HEK293 (cell line): ENCODE measurements around the gene C2orf76.

Source experiments
- CTCF ChIA-PET: fragments of 350-600 bp; formaldehyde crosslinking; extraction: SDS; loops from one replicate; lab custom pipeline; 2021; ENCODE audit warnings: antibody characterized with exemption; lab: Yijun Ruan, JAX
- POLR2A ChIA-PET: fragments of 300-600 bp; formaldehyde crosslinking; extraction: SDS; loops from one replicate; lab custom pipeline; 2020; ENCODE audit warnings: antibody characterized with exemption, inconsistent platforms; lab: Yijun Ruan, JAX
- H3K27ac ChIP-seq: fragments of 200-500 bp; sonication (Bioruptor generic); 2 replicates; pipeline ENCODE4 v1.5.1; 2014; ENCODE audit warnings: low read depth, low read length, control low read depth, inconsistent platforms; ENCODE audit errors: extremely low read depth
- H3K36me3 ChIP-seq, 2 experiments: fragments of 200-500 bp in 1 of 2; sonication (Bioruptor generic) in 1 of 2; 1 replicate in 1 of 2; 2 replicates in 1 of 2; pipeline ENCODE4 v1.5.1; 2014 to 2017; ENCODE audit warnings: inconsistent platforms in 2 of 2, low read length in 2 of 2; ENCODE audit not compliant: control insufficient read depth in 2 of 2, insufficient read depth in 1 of 2
- H3K4me1 ChIP-seq: fragments of 200-500 bp; sonication (Bioruptor generic); 2 replicates; pipeline ENCODE4 v1.5.1; 2014; ENCODE audit warnings: mild to moderate bottlenecking, low read length, inconsistent platforms; ENCODE audit not compliant: control insufficient read depth, insufficient read depth
- H3K4me3 ChIP-seq: 2 replicates; pipeline ENCODE4 v1.5.1; 2011; ENCODE audit warnings: low read depth, mild to moderate bottlenecking, control low read depth, low read length, moderate library complexity
- H3K9me3 ChIP-seq: fragments of 200-500 bp; sonication (Bioruptor generic); 2 replicates; pipeline ENCODE4 v1.5.1; 2014; ENCODE audit warnings: low read depth, low read length, inconsistent platforms; ENCODE audit not compliant: control insufficient read depth, insufficient read depth
- FEZF1 ChIP-seq: fragments of 450-650 bp; formaldehyde crosslinking; IDR thresholded peaks from 2 replicates; pipeline ENCODE4 v1.5.1; 2016; ENCODE audit warnings: missing biosample characterization, missing genetic modification characterization
- GFI1B ChIP-seq: fragments of 450-650 bp; formaldehyde crosslinking; IDR thresholded peaks from 2 replicates; pipeline ENCODE4 v1.5.1; 2016; ENCODE audit warnings: missing biosample characterization, missing genetic modification characterization
- KLF10 ChIP-seq: fragments of 450-650 bp; IDR thresholded peaks from 2 replicates; pipeline ENCODE4 v1.5.1; 2018; ENCODE audit warnings: missing biosample characterization, mild to moderate bottlenecking, missing genetic modification characterization
- KLF16 ChIP-seq: fragments of 450-650 bp; formaldehyde crosslinking; IDR thresholded peaks from 2 replicates; pipeline ENCODE4 v1.5.1; 2017; ENCODE audit warnings: missing biosample characterization, missing genetic modification characterization
- OSR2 ChIP-seq: fragments of 450-650 bp; formaldehyde crosslinking; IDR thresholded peaks from 2 replicates; pipeline ENCODE4 v1.5.1; 2016; ENCODE audit warnings: missing biosample characterization, missing genetic modification characterization
- PRDM6 ChIP-seq: fragments of 450-650 bp; formaldehyde crosslinking; IDR thresholded peaks from 2 replicates; pipeline ENCODE4 v1.5.1; 2017; ENCODE audit warnings: missing biosample characterization, missing genetic modification characterization
- SP7 ChIP-seq: fragments of 450-650 bp; formaldehyde crosslinking; IDR thresholded peaks from 2 replicates; pipeline ENCODE4 v1.5.1; 2016; ENCODE audit warnings: missing biosample characterization, missing genetic modification characterization
- TCF7L2 ChIP-seq: IDR thresholded peaks from 2 replicates; pipeline ENCODE4 v1.6.1; 2011; ENCODE audit warnings: low read depth, mild to moderate bottlenecking, inconsistent platforms, low read length, moderate library complexity, borderline replicate concordance
- WT1 ChIP-seq: fragments of 450-650 bp; formaldehyde crosslinking; IDR thresholded peaks from 2 replicates; pipeline ENCODE4 v1.5.1; 2016; ENCODE audit warnings: missing biosample characterization, missing genetic modification characterization
- ZFHX2 ChIP-seq: fragments of 450-650 bp; formaldehyde crosslinking; conservative IDR thresholded peaks from 2 replicates; pipeline ENCODE4 v1.5.1; 2016; ENCODE audit warnings: missing biosample characterization, missing genetic modification characterization
- ZFP41 ChIP-seq: fragments of 450-650 bp; formaldehyde crosslinking; IDR thresholded peaks from 2 replicates; pipeline ENCODE4 v1.5.1; 2016; ENCODE audit warnings: missing biosample characterization, missing genetic modification characterization, borderline replicate concordance
- ZFP69B ChIP-seq: fragments of 450-650 bp; formaldehyde crosslinking; IDR thresholded peaks from 2 replicates; pipeline ENCODE4 v1.5.1; 2016; ENCODE audit warnings: missing biosample characterization, missing genetic modification characterization
- ZNF132 ChIP-seq: fragments of 450-650 bp; formaldehyde crosslinking; IDR thresholded peaks from 2 replicates; pipeline ENCODE4 v1.5.1; 2017; ENCODE audit warnings: missing biosample characterization, missing genetic modification characterization, borderline replicate concordance
- ZNF140 ChIP-seq: fragments of 450-650 bp; formaldehyde crosslinking; IDR thresholded peaks from 2 replicates; pipeline ENCODE4 v1.5.1; 2016; ENCODE audit warnings: missing biosample characterization, missing genetic modification characterization
- ZNF335 ChIP-seq: fragments of 450-650 bp; formaldehyde crosslinking; conservative IDR thresholded peaks from 2 replicates; pipeline ENCODE4 v1.5.1; 2016; ENCODE audit warnings: missing biosample characterization, missing genetic modification characterization
- ZNF341 ChIP-seq: fragments of 450-650 bp; formaldehyde crosslinking; IDR thresholded peaks from 2 replicates; pipeline ENCODE4; 2016; ENCODE audit warnings: low read depth, missing biosample characterization, missing genetic modification characterization
- ZNF366 ChIP-seq: fragments of 450-650 bp; formaldehyde crosslinking; conservative IDR thresholded peaks from 2 replicates; pipeline ENCODE4 v1.5.1; 2016; ENCODE audit warnings: missing biosample characterization, missing genetic modification characterization
- ZNF394 ChIP-seq: fragments of 450-650 bp; formaldehyde crosslinking; IDR thresholded peaks from 2 replicates; pipeline ENCODE4 v1.5.1; 2016; ENCODE audit warnings: missing biosample characterization, missing genetic modification characterization, mild to moderate bottlenecking, moderate library complexity, borderline replicate concordance
- ZNF521 ChIP-seq: fragments of 450-650 bp; formaldehyde crosslinking; IDR thresholded peaks from 2 replicates; pipeline ENCODE4 v1.5.1; 2017; ENCODE audit warnings: missing biosample characterization, mild to moderate bottlenecking, missing genetic modification characterization
- ZNF529 ChIP-seq: fragments of 450-650 bp; formaldehyde crosslinking; IDR thresholded peaks from 2 replicates; pipeline ENCODE4 v1.5.1; 2017; ENCODE audit warnings: missing genetic modification characterization, missing biosample characterization; ENCODE audit not compliant: insufficient replicate concordance
- ZNF791 ChIP-seq: fragments of 450-650 bp; formaldehyde crosslinking; IDR thresholded peaks from 2 replicates; pipeline ENCODE4 v1.5.1; 2016; ENCODE audit warnings: missing biosample characterization, missing genetic modification characterization
- TF ChIP-seq, protein P1 (sequence below): fragments of 450-650 bp; formaldehyde crosslinking; optimal IDR thresholded peaks from 2 replicates; pipeline ENCODE3; 2016; ENCODE audit warnings: missing biosample characterization, mild to moderate bottlenecking, missing genetic modification characterization
- TF ChIP-seq, protein P2 (sequence below): fragments of 450-650 bp; formaldehyde crosslinking; IDR thresholded peaks from 2 replicates; pipeline ENCODE4 v1.5.1; 2016; ENCODE audit warnings: missing biosample characterization, missing genetic modification characterization
- TF ChIP-seq, protein P3 (sequence below): fragments of 450-650 bp; formaldehyde crosslinking; IDR thresholded peaks from 2 replicates; pipeline ENCODE4 v1.5.1; 2016; ENCODE audit warnings: missing biosample characterization, missing genetic modification characterization

Gene C2orf76

GRCh38 chr2:119306196-119306590 is 60.4 kb downstream of the C2orf76 start:
- H3K4me1 ChIP-seq = peaks cover 11% of the 10 kb centered on the region
- no peaks in the 10 kb centered on the region for H3K9me3 ChIP-seq
- CTCF ChIA-PET = interaction anchor here (0.7 kb wide), 1 partner anchor 278 kb away, joined by 3 read pairs; no protein-coding TSS in a partner anchor
- no peak overlapping the region for H3K27ac ChIP-seq
- TF ChIP-seq ZNF791 (no peak), ZFP41 (tag by site-specific recombination) (no peak), ZNF521 (tag by site-specific recombination) (no peak), GFI1B (tag by site-specific recombination) (no peak)
- TF ChIP-seq, protein P1, sequence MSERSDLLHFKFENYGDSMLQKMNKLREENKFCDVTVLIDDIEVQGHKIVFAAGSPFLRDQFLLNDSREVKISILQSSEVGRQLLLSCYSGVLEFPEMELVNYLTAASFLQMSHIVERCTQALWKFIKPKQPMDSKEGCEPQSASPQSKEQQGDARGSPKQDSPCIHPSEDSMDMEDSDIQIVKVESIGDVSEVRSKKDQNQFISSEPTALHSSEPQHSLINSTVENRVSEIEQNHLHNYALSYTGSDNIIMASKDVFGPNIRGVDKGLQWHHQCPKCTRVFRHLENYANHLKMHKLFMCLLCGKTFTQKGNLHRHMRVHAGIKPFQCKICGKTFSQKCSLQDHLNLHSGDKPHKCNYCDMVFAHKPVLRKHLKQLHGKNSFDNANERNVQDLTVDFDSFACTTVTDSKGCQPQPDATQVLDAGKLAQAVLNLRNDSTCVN (tag by site-specific recombination) = no peak
- H3K36me3 ChIP-seq = no peaks in the 10 kb centered on the region
- H3K4me3 ChIP-seq = no peak overlapping the region
- POLR2A ChIA-PET = no interaction called here

DNA sequence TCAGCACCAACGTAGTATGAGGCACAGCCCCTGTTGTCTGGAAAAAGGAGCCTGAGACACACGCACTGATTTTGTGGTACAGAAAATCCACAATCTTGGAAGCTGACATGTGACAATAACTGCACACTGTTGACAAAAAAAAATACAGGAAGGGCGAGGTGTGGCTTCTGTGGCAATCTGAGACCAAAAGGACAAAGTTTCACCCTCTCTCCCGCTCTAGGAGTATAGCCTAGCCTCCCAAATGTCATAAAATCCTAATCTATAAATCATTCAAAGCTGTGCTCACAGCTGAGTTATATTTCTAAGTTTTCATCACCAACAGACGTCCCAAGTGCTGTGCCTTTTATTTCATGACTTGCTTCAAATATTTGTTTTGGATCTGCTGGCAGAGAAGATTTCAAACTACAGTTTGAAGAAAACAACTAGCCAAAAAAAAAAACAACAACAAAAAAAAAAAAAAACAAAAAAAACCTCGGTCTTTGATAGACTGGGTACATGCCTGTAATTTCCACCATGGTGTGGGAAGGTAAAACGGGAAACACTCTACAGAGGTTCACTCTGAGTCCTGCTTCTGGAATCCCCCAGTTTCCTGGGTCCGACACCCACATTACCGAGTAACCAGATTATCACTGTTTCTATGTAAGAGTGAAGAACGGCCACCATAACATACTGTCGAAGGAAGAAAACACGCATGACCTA is 61.0 kb downstream of the C2orf76 start:
- ChIA-PET CTCF (interaction anchor here (0.7 kb wide), 2 partner anchors 19 to 277 kb away, joined by 3 read pairs; no protein-coding TSS in a partner anchor), POLR2A (interaction anchor here (0.7 kb wide), 2 partner anchors 13 to 1587 kb away, joined by 3 read pairs; no protein-coding TSS in a partner anchor)
- Histone ChIP-seq H3K9me3 (no peaks in the 10 kb centered on the region), H3K36me3 (no peaks in the 10 kb centered on the region), H3K4me3 (no peak overlapping the region), H3K4me1 (peaks cover 11% of the 10 kb centered on the region), H3K27ac (no peak overlapping the region)
- 0 out of 2 replicates have a peak, but pooled peaks have one; percentile 10 for TF ChIP-seq FEZF1 (tag by site-specific recombination)
- TF ChIP-seq ZNF341 = no peak
- TF ChIP-seq WT1 = peak; percentile 53; the same call in 1 of the 2 replicates
- peak; percentile 32; the same call in 1 of the 2 replicates for TF ChIP-seq SP7
- TF ChIP-seq ZNF529 (tag by site-specific recombination) = no peak
- TF ChIP-seq, protein P2, sequence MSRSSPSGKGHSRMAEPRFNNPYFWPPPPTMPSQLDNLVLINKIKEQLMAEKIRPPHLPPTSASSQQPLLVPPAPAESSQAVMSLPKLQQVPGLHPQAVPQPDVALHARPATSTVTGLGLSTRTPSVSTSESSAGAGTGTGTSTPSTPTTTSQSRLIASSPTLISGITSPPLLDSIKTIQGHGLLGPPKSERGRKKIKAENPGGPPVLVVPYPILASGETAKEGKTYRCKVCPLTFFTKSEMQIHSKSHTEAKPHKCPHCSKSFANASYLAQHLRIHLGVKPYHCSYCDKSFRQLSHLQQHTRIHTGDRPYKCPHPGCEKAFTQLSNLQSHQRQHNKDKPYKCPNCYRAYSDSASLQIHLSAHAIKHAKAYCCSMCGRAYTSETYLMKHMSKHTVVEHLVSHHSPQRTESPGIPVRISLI = peak; percentile 60; the same call in 1 of the 2 replicates
- peak; percentile 47 for TF ChIP-seq ZNF335 (tag by site-specific recombination)
- no peak for TF ChIP-seq ZNF140 (tag by site-specific recombination)
- 0 out of 2 replicates have a peak, but pooled peaks have one; percentile 12 for TF ChIP-seq OSR2 (tag by site-specific recombination)
- peak; percentile 57 for TF ChIP-seq PRDM6 (tag by site-specific recombination)
- no peak for TF ChIP-seq ZFHX2 (tag by site-specific recombination)

GRCh38 chr2:119304847-119305246 is 61.8 kb downstream of the C2orf76 start:
- no peak overlapping the region for H3K4me3 ChIP-seq
- no peak overlapping the region for H3K27ac ChIP-seq
- no peaks in the 10 kb centered on the region for H3K9me3 ChIP-seq
- H3K36me3 ChIP-seq = no peaks in the 10 kb centered on the region
- peaks cover 11% of the 10 kb centered on the region for H3K4me1 ChIP-seq
- TF ChIP-seq ZFHX2 (tag by site-specific recombination) (no peak), ZFP69B (tag by site-specific recombination) (no peak), KLF10 (tag by site-specific recombination) (no peak), KLF16 (tag by site-specific recombination) (no peak), ZNF394 (no peak), TCF7L2 (no peak), ZNF132 (tag by site-specific recombination) (no peak), ZNF366 (tag by site-specific recombination) (no peak)
- TF ChIP-seq, protein P3, sequence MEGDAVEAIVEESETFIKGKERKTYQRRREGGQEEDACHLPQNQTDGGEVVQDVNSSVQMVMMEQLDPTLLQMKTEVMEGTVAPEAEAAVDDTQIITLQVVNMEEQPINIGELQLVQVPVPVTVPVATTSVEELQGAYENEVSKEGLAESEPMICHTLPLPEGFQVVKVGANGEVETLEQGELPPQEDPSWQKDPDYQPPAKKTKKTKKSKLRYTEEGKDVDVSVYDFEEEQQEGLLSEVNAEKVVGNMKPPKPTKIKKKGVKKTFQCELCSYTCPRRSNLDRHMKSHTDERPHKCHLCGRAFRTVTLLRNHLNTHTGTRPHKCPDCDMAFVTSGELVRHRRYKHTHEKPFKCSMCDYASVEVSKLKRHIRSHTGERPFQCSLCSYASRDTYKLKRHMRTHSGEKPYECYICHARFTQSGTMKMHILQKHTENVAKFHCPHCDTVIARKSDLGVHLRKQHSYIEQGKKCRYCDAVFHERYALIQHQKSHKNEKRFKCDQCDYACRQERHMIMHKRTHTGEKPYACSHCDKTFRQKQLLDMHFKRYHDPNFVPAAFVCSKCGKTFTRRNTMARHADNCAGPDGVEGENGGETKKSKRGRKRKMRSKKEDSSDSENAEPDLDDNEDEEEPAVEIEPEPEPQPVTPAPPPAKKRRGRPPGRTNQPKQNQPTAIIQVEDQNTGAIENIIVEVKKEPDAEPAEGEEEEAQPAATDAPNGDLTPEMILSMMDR (tag by site-specific recombination) = no peak
- TF ChIP-seq, all 188 proteins: peak for 0
- ChIA-PET CTCF (interaction anchor here (0.5 to 0.8 kb wide), 2 partner anchors 12 to 1168 kb away, joined by 3 read pairs; no protein-coding TSS in a partner anchor), POLR2A (no interaction called here)
